Measurements from ENCODE around the gene ADAM22. TPM values are rescaled to one million over a fixed set of nuclear protein-coding genes. Genes with fewer than 3 reads are reported as not detected.
"Not testable (repeated sequence)": the region's sequence is repeated elsewhere in the genome, so short reads cannot be mapped to it uniquely, and the experiment has no call there.

Gene ADAM22
- total and polyA plus RNA-seq, 2 of the 4 experiments (the other 2 are of a cell fraction), result 0.03 to 0.18 TPM

- ATAC-seq (ENCODE audit: low read depth), result not testable (repeated sequence)
Observed at GRCh38 chr7:87908814-87909213, 25.2 kb upstream of the ADAM22 start.

More at GRCh38 chr7:87908814-87909213, 25.2 kb upstream of the ADAM22 start:
- H3K4me1 ChIP-seq (ENCODE audit: control insufficient read depth, insufficient read depth, low read length); H3K4ac ChIP-seq (ENCODE audit: low read depth, low read length); BruUV-seq (replicated peaks); H3K79me1 ChIP-seq (ENCODE audit: low read depth in 1 of 2, low read length in 2 of 2); H4K20me1 ChIP-seq (ENCODE audit: insufficient read depth, low read length); H2BK5ac ChIP-seq (ENCODE audit: low read depth, low read length, poor library complexity, severe bottlenecking); CTCF ChIA-PET; H2AFZ ChIP-seq (replicated peaks; ENCODE audit: low read length, poor library complexity); H2AK9ac ChIP-seq (replicated peaks; ENCODE audit: low read depth, low read length, poor library complexity); H3K23ac ChIP-seq (ENCODE audit: low read depth, low read length); H2BK120ac ChIP-seq (ENCODE audit: low read depth, low read length); H3K9me1 ChIP-seq (ENCODE audit: insufficient read depth, low read length); H3K27ac ChIP-seq (ENCODE audit: insufficient read depth, low read length); in situ Hi-C loops (cut with MboI; ENCODE audit: low sequenced_read_pairs); POLR2A ChIA-PET (ENCODE audit: unreplicated experiment); DNase-seq; dilution Hi-C loops (cut with HindIII; ENCODE audit: low sequenced_read_pairs, unreplicated experiment); H4K8ac ChIP-seq (ENCODE audit: low read depth in 2 of 2, low read length in 2 of 2); H3K27me3 ChIP-seq (ENCODE audit: control insufficient read depth, insufficient read depth, low read length); H3K9ac ChIP-seq (ENCODE audit: low read depth, low read length); H3K4me3 ChIP-seq (ENCODE audit: insufficient read depth, low read depth, low read length); H2AK5ac ChIP-seq (ENCODE audit: low read depth, low read length); H2BK20ac ChIP-seq (ENCODE audit: low read depth, low read length); H2BK15ac ChIP-seq (ENCODE audit: low read depth, low read length); H3K56ac ChIP-seq (ENCODE audit: extremely low read depth, insufficient read depth, low read length); intact Hi-C loops (cut with micrococcal nuclease); H3K14ac ChIP-seq (replicated peaks; ENCODE audit: low read depth, low read length); H4K91ac ChIP-seq (ENCODE audit: insufficient read depth, low read depth, low read length); H3K18ac ChIP-seq (ENCODE audit: low read depth, low read length); H4K5ac ChIP-seq (ENCODE audit: low read depth, low read length); H3K9me3 ChIP-seq (ENCODE audit: control insufficient read depth, insufficient read depth, low read length); H3K36me3 ChIP-seq (ENCODE audit: control insufficient read depth, insufficient read depth, low read length); H3K4me2 ChIP-seq (ENCODE audit: low read depth, low read length): not testable (repeated sequence)
- no CpG with 5 or more reads among the region's 4 CpGs for WGBS, 2 experiments (ENCODE audit: extremely low coverage in 2 of 2, insufficient read length in 1 of 2)

Data from IMR-90 (cell line).